ENCODE measurements around the gene NAPSA. TPM values are rescaled to one million over a fixed set of nuclear protein-coding genes. Genes with fewer than 3 reads are reported as not detected.

NAPSA gene
- total RNA-seq, 1 donor from 2014 or later = 0.26 TPM

- DNase-seq (ENCODE audit: low read depth) = no peak
- H3K27me3 ChIP-seq (ENCODE audit: control insufficient read depth, insufficient read depth, low read length) = peaks cover 16% of the 10 kb centered on the region
- H3K36me3 ChIP-seq (ENCODE audit: control insufficient read depth, insufficient read depth, low read length) = no peaks in the 10 kb centered on the region
- no peak for FAIRE-seq
- TF ChIP-seq CTCF (IDR thresholded peaks at IDR 0.05; ENCODE audit: insufficient read depth, low read length, severe bottlenecking) = no peak
- H3K4me3 ChIP-seq (ENCODE audit: low read depth, low read length) = no peak overlapping the region
Measured at GRCh38 chr19:50334741-50335421, 30.6 kb downstream of the NAPSA start.

- Histone ChIP-seq H3K27me3 (ENCODE audit: control insufficient read depth, insufficient read depth, low read length) (peaks cover 21% of the 10 kb centered on the region), H3K36me3 (ENCODE audit: control insufficient read depth, insufficient read depth, low read length) (no peaks in the 10 kb centered on the region)
- TF ChIP-seq CTCF (IDR thresholded peaks at IDR 0.05; ENCODE audit: insufficient read depth, low read length, severe bottlenecking) = no peak
Measured at GRCh38 chr19:50333737-50334617, 31.5 kb downstream of the NAPSA start.

GRCh38 chr19:50333235-50333736 is 32.2 kb downstream of the NAPSA start:
- FAIRE-seq (no peak), DNase-seq (ENCODE audit: low read depth) (peak; percentile 69)
- Histone ChIP-seq H3K36me3 (ENCODE audit: control insufficient read depth, insufficient read depth, low read length) (no peaks in the 10 kb centered on the region), H3K27me3 (ENCODE audit: control insufficient read depth, insufficient read depth, low read length) (peaks cover 24% of the 10 kb centered on the region), H3K4me3 (ENCODE audit: low read depth, low read length) (peak overlapping the region; percentile 49)
- TF ChIP-seq CTCF (IDR thresholded peaks at IDR 0.05; ENCODE audit: insufficient read depth, low read length, severe bottlenecking) = no peak

More at GRCh38 chr19:50333737-50334617, 31.5 kb downstream of the NAPSA start:
- peak overlapping the region; percentile 49 for H3K4me3 ChIP-seq (ENCODE audit: low read depth, low read length)
- DNase-seq (ENCODE audit: low read depth) (no peak), FAIRE-seq (no peak)

GRCh38 chr19:50332244-50333038 is 33.0 kb downstream of the NAPSA start:
- FAIRE-seq = no peak
- peaks cover 28% of the 10 kb centered on the region for H3K27me3 ChIP-seq (ENCODE audit: control insufficient read depth, insufficient read depth, low read length)
- TF ChIP-seq CTCF (IDR thresholded peaks at IDR 0.05; ENCODE audit: insufficient read depth, low read length, severe bottlenecking) = no peak
- H3K36me3 ChIP-seq (ENCODE audit: control insufficient read depth, insufficient read depth, low read length) = no peaks in the 10 kb centered on the region
- DNase-seq (ENCODE audit: low read depth) = no peak
- H3K4me3 ChIP-seq (ENCODE audit: low read depth, low read length) = no peak overlapping the region

GRCh38 chr19:50331994-50332243 is 33.5 kb downstream of the NAPSA start:
- TF ChIP-seq CTCF (IDR thresholded peaks at IDR 0.05; ENCODE audit: insufficient read depth, low read length, severe bottlenecking) = no peak
- no peak for FAIRE-seq
- Histone ChIP-seq H3K27me3 (ENCODE audit: control insufficient read depth, insufficient read depth, low read length) (peaks cover 31% of the 10 kb centered on the region), H3K4me3 (ENCODE audit: low read depth, low read length) (no peak overlapping the region), H3K36me3 (ENCODE audit: control insufficient read depth, insufficient read depth, low read length) (no peaks in the 10 kb centered on the region)
- DNase-seq (ENCODE audit: low read depth) = no peak

All from bronchial epithelial cell (primary cell).